Colonic mucosa (tissue), 4 donors: Measurements from ENCODE around the gene RBM20. TPM values are rescaled to one million over a fixed set of nuclear protein-coding genes. Genes with fewer than 3 reads are reported as not detected.

Experiments
- DNase-seq: peaks from one replicate; pipeline ENCODE4 v3.0.0-alpha.2; 2020
- H3K27ac ChIP-seq: fragments of 200-600 bp; one replicate; pipeline ENCODE4 v1.8.0; 2021
- H3K27me3 ChIP-seq: fragments of 200-600 bp; one replicate; pipeline ENCODE4 v1.8.0; 2021
- H3K36me3 ChIP-seq: fragments of 200-600 bp; one replicate; pipeline ENCODE4 v1.8.0; 2021
- H3K4me1 ChIP-seq: fragments of 200-600 bp; one replicate; pipeline ENCODE4 v1.8.0; 2021; ENCODE audit warnings: mild to moderate bottlenecking
- H3K4me3 ChIP-seq: fragments of 200-600 bp; one replicate; pipeline ENCODE4 v1.8.0; 2021
- H3K9ac ChIP-seq, 2 donors: one replicate each; pipeline ENCODE4 v1.7.0; 2013; ENCODE audit warnings: control low read depth in 2 of 2, low read depth in 2 of 2, low read length in 2 of 2
- H3K9me3 ChIP-seq: fragments of 200-600 bp; one replicate; pipeline ENCODE4 v1.8.0; 2021
- CTCF ChIP-seq: fragments of 200-600 bp; IDR thresholded peaks from one replicate; pipeline ENCODE4 v1.8.0; 2022; ENCODE audit warnings: antibody characterized with exemption, mild to moderate bottlenecking
- intact Hi-C: fragments of 100-400 bp; cut with DNase I; formaldehyde crosslinking; loops from one replicate; pipeline ENCODE4 v1.14.1; 2022
- total RNA-seq, 2 donors: library from RNA; stranded (reverse); fragmentation: NEBNext Ultra II Directional in 1 of 2; extraction: Animal tissue kit (Norgen Biotek cat#: 25700) in 1 of 2; gene quantifications; one replicate each; pipeline ENCODE4 v1.2.1, GENCODE V29; 2021
- donor health status: healthy.
- donor health status: DM: no; HTN: no; CAD: no.
- donor health status: DM: no; HTN: no; CAD: no.

Gene RBM20
- total RNA-seq, 2 donors from 2014 or later = 0.49 to 0.80 TPM

GRCh38 chr10:110867807-110868465, 223.8 kb downstream of the RBM20 start:
- H3K9ac ChIP-seq = peak overlapping the region in 1 of 2 donors; percentile 69
- H3K9me3 ChIP-seq = no peaks in the 10 kb centered on the region
- no peak for DNase-seq
- H3K4me3 ChIP-seq = no peak overlapping the region
- H3K27me3 ChIP-seq = no peaks in the 10 kb centered on the region
- H3K4me1 ChIP-seq = peaks cover 3% of the 10 kb centered on the region
- intact Hi-C loops = no loop called here
- H3K36me3 ChIP-seq = no peaks in the 10 kb centered on the region
- TF ChIP-seq CTCF = no peak
- peak overlapping the region; percentile 57 for H3K27ac ChIP-seq

GRCh38 chr10:110868981-110869380, 224.8 kb downstream of the RBM20 start:
- Histone ChIP-seq H3K9ac (no peak overlapping the region), H3K4me1 (peaks cover 3% of the 10 kb centered on the region), H3K9me3 (no peaks in the 10 kb centered on the region), H3K4me3 (no peak overlapping the region), H3K27ac (peak overlapping the region; percentile 57), H3K27me3 (no peaks in the 10 kb centered on the region), H3K36me3 (no peaks in the 10 kb centered on the region)
- intact Hi-C loops = no loop called here
- TF ChIP-seq CTCF = no peak
- DNase-seq = no peak

GRCh38 chr10:110870823-110871297, 226.7 kb downstream of the RBM20 start:
- DNase-seq = no peak
- TF ChIP-seq CTCF = no peak
- H3K27me3 ChIP-seq = no peaks in the 10 kb centered on the region
- peak overlapping the region; percentile 93 for H3K4me3 ChIP-seq
- H3K9ac ChIP-seq = peak overlapping the region; percentile 44 to 96
- no peaks in the 10 kb centered on the region for H3K36me3 ChIP-seq
- intact Hi-C loops = no loop called here
- H3K9me3 ChIP-seq = no peaks in the 10 kb centered on the region
- H3K4me1 ChIP-seq = no peaks in the 10 kb centered on the region
- H3K27ac ChIP-seq = peak overlapping the region; percentile 99

- no peaks in the 10 kb centered on the region for H3K27me3 ChIP-seq
- H3K4me3 ChIP-seq = peak within 1 kb of the TSS; percentile 93
- H3K36me3 ChIP-seq = no peaks in the 10 kb centered on the region
- intact Hi-C loops = no loop called here
- peak within 1 kb of the TSS; percentile 86 to 96 for H3K9ac ChIP-seq
- no peaks in the 10 kb centered on the region for H3K9me3 ChIP-seq
- TF ChIP-seq CTCF = no peak
- H3K4me1 ChIP-seq = no peaks in the 10 kb centered on the region
- DNase-seq = peak; percentile 100
- H3K27ac ChIP-seq = peak within 1 kb of the TSS; percentile 99
Measured at GRCh38 chr10:110871298-110872084, 227.4 kb downstream of the RBM20 start, which contains the start of gene PDCD4. PDCD4 (plus strand) TSS chr10:110871928; CDS start chr10:110876028, 4,100 bp downstream.

- Histone ChIP-seq H3K27me3 (no peaks in the 10 kb centered on the region), H3K27ac (peak overlapping the region; percentile 99), H3K9ac (peak overlapping the region; percentile 86 to 96), H3K36me3 (no peaks in the 10 kb centered on the region), H3K9me3 (no peaks in the 10 kb centered on the region), H3K4me3 (peak overlapping the region; percentile 93), H3K4me1 (peaks cover 2% of the 10 kb centered on the region)
- intact Hi-C loops = no loop called here
- TF ChIP-seq CTCF = no peak
- peak; percentile 75 for DNase-seq
Measured at GRCh38 chr10:110872145-110872983, 228.2 kb downstream of the RBM20 start.
